ENCODE measurements around the gene GNGT1.

Gene GNGT1

DNA sequence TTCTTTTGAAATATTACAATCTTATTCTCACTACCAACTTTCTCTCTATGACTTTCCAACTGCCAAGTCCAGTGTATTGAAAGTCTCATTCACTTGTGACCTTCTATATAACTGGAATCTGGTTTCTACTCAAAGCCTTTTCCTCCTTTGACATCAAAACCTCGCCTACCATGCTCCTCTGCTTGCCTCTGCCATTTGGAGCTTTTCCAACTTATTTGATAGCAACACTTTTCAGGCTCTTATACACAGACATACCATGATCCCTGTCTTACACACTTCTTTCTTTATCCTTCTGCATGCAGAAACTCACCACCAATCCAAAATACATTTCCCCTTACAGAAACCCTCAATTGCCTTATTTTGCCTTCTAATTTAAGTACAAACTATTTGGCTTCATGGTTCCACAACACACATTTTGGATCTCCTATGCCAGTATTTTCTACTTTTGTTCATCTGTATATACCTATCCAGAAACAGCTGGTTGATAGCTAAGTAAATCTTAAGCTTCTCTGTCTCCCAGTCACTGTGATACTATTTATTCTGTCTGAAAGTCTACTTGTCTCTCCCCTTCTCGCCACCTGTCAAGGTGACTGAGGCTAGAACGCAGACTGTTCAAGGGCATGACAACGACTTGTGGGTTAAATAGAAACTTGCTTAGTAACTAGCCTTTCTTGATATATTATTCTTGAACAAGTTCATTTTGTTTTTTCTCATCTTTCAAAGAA, 37.6 kb downstream of the GNGT1 start:
- no peak for DNase-seq (ENCODE audit: low read depth in 3 of 3)

DNA sequence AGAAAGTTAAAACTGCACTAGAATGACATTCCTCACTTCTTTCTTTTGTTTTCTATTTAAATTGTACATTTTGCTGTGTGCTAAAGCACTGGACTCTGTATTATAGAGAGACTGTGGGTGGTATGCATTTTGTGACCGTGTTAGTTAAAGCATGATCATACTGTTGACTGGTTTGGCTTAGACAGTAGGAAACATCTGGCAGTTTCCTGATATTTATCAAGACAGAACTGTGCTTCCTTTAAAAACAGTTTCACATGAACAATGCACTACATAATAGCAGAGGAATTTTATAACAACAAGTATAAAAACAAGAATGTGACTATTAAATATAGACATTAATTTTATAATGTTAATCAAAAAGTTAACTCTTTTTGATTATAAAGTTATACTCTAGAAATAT, 38.3 kb downstream of the GNGT1 start:
- DNase-seq (ENCODE audit: low read depth in 3 of 3), result no peak

GRCh38 chr7:93945083-93945482, 38.7 kb downstream of the GNGT1 start:
- no peak for DNase-seq (ENCODE audit: low read depth in 3 of 3)

DNA sequence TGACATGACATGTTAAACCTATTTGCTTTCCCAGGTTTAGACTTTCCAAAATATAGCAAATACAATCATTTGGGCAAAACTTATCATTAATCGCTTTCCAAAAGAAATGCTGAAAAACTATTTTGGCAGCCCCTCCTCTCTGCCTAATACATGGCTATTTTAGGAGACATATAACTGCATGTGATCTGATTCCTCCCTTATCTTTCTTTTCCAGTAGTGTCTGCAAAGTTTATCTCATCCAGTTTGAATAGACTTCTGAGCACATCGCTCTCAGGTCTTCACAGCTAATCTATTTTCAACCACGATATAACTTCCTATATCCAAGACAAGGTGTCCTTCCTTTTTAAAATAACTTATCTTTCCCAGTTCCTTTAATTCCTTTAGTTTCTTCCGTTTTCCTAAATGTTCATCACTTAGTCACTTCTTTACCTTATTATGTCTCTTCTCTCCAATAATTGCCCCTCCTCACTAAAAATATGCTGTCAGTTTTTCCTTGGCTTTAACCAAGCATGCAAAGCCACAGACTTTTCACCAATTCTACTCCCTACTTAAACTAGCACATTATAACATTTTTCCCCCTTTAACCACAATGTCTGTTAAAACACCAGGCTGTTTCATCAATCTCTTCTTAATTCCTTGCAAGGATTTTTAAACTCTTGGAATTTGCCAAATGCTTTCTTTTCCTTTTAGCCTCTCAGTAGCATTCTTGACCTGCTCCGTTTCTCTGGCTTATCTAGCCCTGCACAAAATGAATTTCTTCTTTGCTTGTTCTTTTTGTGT, 39.6 kb downstream of the GNGT1 start:
- DNase-seq (ENCODE audit: low read depth in 3 of 3), result no peak

DNA sequence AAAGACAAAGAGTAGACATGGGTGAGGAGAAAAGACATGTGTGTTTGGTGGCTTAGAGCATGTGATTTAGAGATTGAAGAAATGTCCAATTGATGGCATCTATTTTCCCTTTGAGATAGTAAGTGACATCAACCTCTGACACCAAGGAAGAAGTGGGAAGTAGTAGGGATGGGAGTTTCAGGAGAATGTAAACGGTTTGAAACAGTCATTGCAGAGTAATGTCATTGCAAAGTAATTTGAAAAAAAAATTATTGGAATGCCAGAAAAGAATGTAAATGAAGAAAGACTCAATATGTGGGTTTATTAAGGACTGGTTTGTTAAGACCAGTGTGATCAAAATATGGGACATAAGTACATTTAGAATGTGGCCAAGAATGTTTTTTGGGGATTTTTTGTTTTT, 41.7 kb downstream of the GNGT1 start:
- DNase-seq (ENCODE audit: low read depth in 3 of 3), result no peak

- DNase-seq (ENCODE audit: low read depth in 3 of 3), result no peak
These were observed 42.5 kb downstream of the GNGT1 start for GRCh38 chr7:93948873-93949272.

- no peak for DNase-seq (ENCODE audit: low read depth in 3 of 3)
These were observed 43.1 kb downstream of the GNGT1 start for GRCh38 chr7:93949423-93949822.

DNA sequence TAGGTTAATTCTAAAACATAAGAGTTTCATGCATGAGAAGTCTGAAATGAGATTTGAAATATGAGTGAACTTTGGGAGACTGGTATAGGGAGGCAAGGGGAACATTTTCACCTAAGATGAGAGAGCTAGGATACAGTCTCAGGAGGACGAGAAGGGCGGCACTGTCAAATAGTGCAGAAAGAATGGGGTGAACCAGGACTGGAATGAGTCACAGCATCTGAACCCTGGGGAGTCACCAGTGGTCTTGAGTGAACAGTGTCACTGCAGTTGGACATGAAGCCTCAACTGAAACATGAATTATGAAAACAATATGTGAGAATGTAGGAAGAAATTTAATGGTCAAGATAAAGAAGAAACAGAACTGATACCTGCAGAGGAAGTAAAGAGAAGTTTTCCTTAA, 48.9 kb downstream of the GNGT1 start:
- no peak for DNase-seq (ENCODE audit: low read depth in 3 of 3)

GRCh38 chr7:93957767-93958166, 51.4 kb downstream of the GNGT1 start:
- DNase-seq (ENCODE audit: low read depth in 3 of 3), result no peak

- DNase-seq (ENCODE audit: low read depth in 3 of 3), result no peak
These were observed 51.8 kb downstream of the GNGT1 start for GRCh38 chr7:93958216-93958615.

DNA sequence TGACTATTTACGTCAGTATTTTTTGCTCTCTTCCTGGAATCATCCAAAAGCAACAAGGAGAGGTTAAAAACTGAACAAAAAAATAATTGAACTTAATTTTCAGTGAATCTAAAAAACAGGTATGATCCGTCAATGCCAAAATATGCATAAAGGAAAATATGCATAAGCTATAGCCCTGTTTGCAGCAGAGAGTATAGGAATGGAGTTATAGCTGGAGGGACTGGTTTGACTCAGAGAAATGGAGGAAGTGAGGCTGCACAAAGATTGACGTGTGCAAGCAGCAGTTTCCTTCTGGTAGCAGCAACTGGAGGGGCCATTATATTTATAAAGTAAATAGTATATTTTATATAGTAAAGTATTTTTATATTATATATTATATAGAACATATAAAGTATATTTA, 52.3 kb downstream of the GNGT1 start:
- no peak for DNase-seq (ENCODE audit: low read depth in 3 of 3)

Measured in stimulated activated CD4-positive, alpha-beta T cell treated with anti-CD3 and anti-CD28 coated beads, TNF-alpha, amount 100 ng/mL, for 4 hours (primary cell).